GM12878 (cell line): Measurements from ENCODE around the gene PTPRS. TPM values are rescaled to one million over a fixed set of nuclear protein-coding genes. Genes with fewer than 3 reads are reported as not detected.

Experiments used
- ATAC-seq: fragments of 200-7000 bp; cut with Tn5 transposase; 3 replicates; pipeline ENCODE4 v1.9.1; 2020; ENCODE audit warnings: mild to moderate bottlenecking, moderate library complexity
- BruUV-seq: library from RNA; stranded (reverse); fragments of 400-500 nt; replicated peaks from 2 replicates; lab custom pipeline; 2021; lab: Mats Ljungman, UMichigan
- CTCF ChIA-PET: fragments of 300-600 bp; sonication (Branson Sonifier 250); formaldehyde crosslinking; extraction: SDS; loops from one replicate; lab custom pipeline; 2021; ENCODE audit warnings: inconsistent platforms; lab: Yijun Ruan, JAX
- POLR2A ChIA-PET: fragments of 350-600 bp; formaldehyde crosslinking; extraction: SDS; loops from one replicate; lab custom pipeline; 2021; ENCODE audit warnings: inconsistent platforms; lab: Charles Lee
- RAD21 ChIA-PET: fragments of 300-600 bp; sonication (Branson Sonifier 250); formaldehyde crosslinking; loops from one replicate; lab custom pipeline; 2023; ENCODE audit warnings: antibody characterized with exemption; ENCODE audit not compliant: unreplicated experiment; lab: Charles Lee
- SMC1A ChIA-PET: fragments of 300-600 bp; sonication (Branson Sonifier 250); formaldehyde crosslinking; loops from one replicate; lab custom pipeline; 2023; ENCODE audit not compliant: unreplicated experiment, uncharacterized antibody; lab: Charles Lee
- DNase-seq: peaks from one replicate; pipeline ENCODE4 v3.0.0-alpha.2; 2011; ENCODE audit warnings: low read depth, low spot score
- FAIRE-seq: peaks from 3 replicates; lab custom pipeline; 2011; peaks lifted over from hg19 to GRCh38; lab: Jason Lieb, UNC
- H2AFZ ChIP-seq: 2 replicates; pipeline ENCODE4 v1.6.0; 2011; ENCODE audit warnings: low read depth, low read length, control low read depth; ENCODE audit not compliant: control insufficient read depth
- H3K27ac ChIP-seq: 2 replicates; pipeline ENCODE4 v1.5.1; 2011; ENCODE audit warnings: control low read depth; ENCODE audit not compliant: control insufficient read depth, insufficient read depth
- H3K27me3 ChIP-seq, 2 experiments: replicated peaks in 1 of 2; 2 replicates each; pipeline versions ENCODE4 v1.6.0 to v1.6.1; 2011; ENCODE audit warnings: low read length in 1 of 2; ENCODE audit not compliant: control insufficient read depth in 2 of 2, insufficient read depth in 2 of 2
- H3K36me3 ChIP-seq, 2 experiments: 2 replicates each; pipeline ENCODE4 v1.5.1; 2011; ENCODE audit warnings: low read length in 1 of 2; ENCODE audit not compliant: control insufficient read depth in 2 of 2, insufficient read depth in 2 of 2
- H3K4me1 ChIP-seq: 2 replicates; pipeline ENCODE4 v1.6.1; 2011; ENCODE audit warnings: mild to moderate bottlenecking, low read length, moderate library complexity, mixed read lengths; ENCODE audit not compliant: control insufficient read depth, insufficient read depth
- H3K4me2 ChIP-seq: 2 replicates; pipeline ENCODE4 v1.6.0; 2011; ENCODE audit warnings: control low read depth; ENCODE audit not compliant: control insufficient read depth, insufficient read depth
- H3K4me3 ChIP-seq: fragments of 200-600 bp; sonication (generic); 2 replicates; pipeline ENCODE4 v1.5.1; 2016
- H3K79me2 ChIP-seq: 2 replicates; pipeline ENCODE4 v1.6.0; 2011; ENCODE audit warnings: low read length; ENCODE audit not compliant: control insufficient read depth, insufficient read depth
- H3K9ac ChIP-seq: 2 replicates; pipeline ENCODE4 v1.8.0; 2011; ENCODE audit warnings: low read length, control low read depth, mixed read lengths; ENCODE audit not compliant: control insufficient read depth, insufficient read depth
- H3K9me3 ChIP-seq: replicated peaks from 3 replicates; pipeline ENCODE4 v1.5.1; 2011; ENCODE audit warnings: mild to moderate bottlenecking, low read length; ENCODE audit not compliant: control insufficient read depth, insufficient read depth
- H4K20me1 ChIP-seq: 2 replicates; pipeline ENCODE4 v1.6.0; 2011; ENCODE audit not compliant: control insufficient read depth, insufficient read depth
- BHLHE40 ChIP-seq, 2 experiments: fragments of 450-650 bp in 1 of 2; IDR thresholded peaks; 2 replicates each; pipeline ENCODE4 v1.6.1; 2011 to 2017; ENCODE audit warnings: low read depth in 2 of 2, borderline replicate concordance in 1 of 2, improper control_type of control experiment in 1 of 2, low read length in 1 of 2, mild to moderate bottlenecking in 1 of 2
- DPF2 ChIP-seq: fragments of 450-650 bp; IDR thresholded peaks from 2 replicates; pipeline ENCODE4 v1.6.1; 2017; ENCODE audit warnings: mild to moderate bottlenecking
- EZH2 ChIP-seq: IDR thresholded peaks from 2 replicates; pipeline ENCODE4 v1.6.1; 2012; ENCODE audit warnings: low read depth, mild to moderate bottlenecking, control low read depth, inconsistent platforms, low read length, borderline replicate concordance; ENCODE audit not compliant: control insufficient read depth
- IKZF1 ChIP-seq: fragments of 450-650 bp; conservative IDR thresholded peaks from 2 replicates; pipeline ENCODE4 v1.6.1; 2017; ENCODE audit warnings: antibody characterized with exemption, mild to moderate bottlenecking
- IKZF2 ChIP-seq, 2 experiments: fragments of 450-650 bp; IDR thresholded peaks; 2 replicates each; pipeline ENCODE4 v1.6.1; 2017; ENCODE audit warnings: mild to moderate bottlenecking in 2 of 2, moderate library complexity in 2 of 2
- JUND ChIP-seq: IDR thresholded peaks from 2 replicates; pipeline ENCODE4 v1.6.1; 2012; ENCODE audit warnings: low read depth, mild to moderate bottlenecking, low read length, improper control_type of control experiment, moderate library complexity
- RAD51 ChIP-seq: fragments of 450-650 bp; IDR thresholded peaks from 2 replicates; pipeline ENCODE4 v1.6.1; 2016; ENCODE audit warnings: moderate library complexity, mild to moderate bottlenecking, inconsistent platforms
- TCF12 ChIP-seq: IDR thresholded peaks from 2 replicates; pipeline ENCODE4 v1.6.1; 2011; ENCODE audit warnings: low read depth, mild to moderate bottlenecking, low read length
- WGBS: methylation state at CpG from one replicate; pipeline ENCODE4 v1.1.6; 2016; ENCODE audit warnings: low lambda C conversion rate; ENCODE audit not compliant: insufficient replicate concordance, insufficient coverage; ENCODE audit errors: missing lambda C conversion rate; 5-methylcytosine and 5-hydroxymethylcytosine counted together
- in situ Hi-C: fragments of 300-500 bp; cut with MboI; formaldehyde crosslinking; loops from 9 replicates; pipeline ENCODE4 v1.14.3; 2018; ENCODE audit warnings: mixed read lengths
- intact Hi-C: fragments of 100-400 bp; cut with micrococcal nuclease; formaldehyde crosslinking; loops from one replicate; pipeline ENCODE4 v1.14.2; 2022; ENCODE audit not compliant: unreplicated experiment
- polyA plus RNA-seq, 11 experiments: library from polyadenylated mRNA; depleted of rRNA in 4 of 11; unstranded in 6 of 11; stranded (reverse) in 5 of 11; fragments of >200 nt; fragmentation: Nextera tagmentation in 4 of 11; fragmentation: Illumina TruSeq in 1 of 11; extraction: Ambion mirVana in 4 of 11; extraction: Trizol in 1 of 11; gene quantifications; 1 replicate in 1 of 11; 2 replicates in 10 of 11; pipeline versions ENCODE4 v1.2.1 to v1.2.3, GENCODE V29; 2011 to 2016; ENCODE audit warnings: inconsistent platforms in 2 of 11, missing spikeins in 2 of 11, low read depth in 1 of 11
- total RNA-seq, 4 experiments: library from RNA; depleted of rRNA in 3 of 4; stranded (reverse); fragments of >200 nt in 3 of 4; fragmentation: Illumina TruSeq in 1 of 4; extraction: Trizol in 1 of 4; gene quantifications; 2 replicates each; pipeline versions ENCODE4 v1.2.1 to v1.2.3, GENCODE V29; 2013 to 2021
- TF ChIP-seq, protein P1 (sequence below): fragments of 450-650 bp; conservative IDR thresholded peaks from 2 replicates; pipeline ENCODE4 v1.6.1; 2017; ENCODE audit warnings: mild to moderate bottlenecking, moderate library complexity
- TF ChIP-seq, protein P2 (sequence below): IDR thresholded peaks from 2 replicates; pipeline ENCODE4 v1.6.1; 2012; ENCODE audit warnings: low read depth, low read length, improper control_type of control experiment
- TF ChIP-seq, protein P3 (sequence below): fragments of 450-650 bp; IDR thresholded peaks from 2 replicates; pipeline ENCODE4 v1.6.1; 2017; ENCODE audit warnings: antibody characterized with exemption, mild to moderate bottlenecking, moderate library complexity
- TF ChIP-seq, protein P4 (sequence below): fragments of 450-650 bp; IDR thresholded peaks from 2 replicates; pipeline ENCODE4 v1.6.1; 2017; ENCODE audit warnings: low read depth, mild to moderate bottlenecking, moderate library complexity

The PTPRS gene
- total and polyA plus RNA-seq, 10 of the 15 experiments (the other 5 are each of a cell fraction or from before 2014, with no cell fraction given) = 0.09 to 32.1 (median 0.71) TPM

DNA sequence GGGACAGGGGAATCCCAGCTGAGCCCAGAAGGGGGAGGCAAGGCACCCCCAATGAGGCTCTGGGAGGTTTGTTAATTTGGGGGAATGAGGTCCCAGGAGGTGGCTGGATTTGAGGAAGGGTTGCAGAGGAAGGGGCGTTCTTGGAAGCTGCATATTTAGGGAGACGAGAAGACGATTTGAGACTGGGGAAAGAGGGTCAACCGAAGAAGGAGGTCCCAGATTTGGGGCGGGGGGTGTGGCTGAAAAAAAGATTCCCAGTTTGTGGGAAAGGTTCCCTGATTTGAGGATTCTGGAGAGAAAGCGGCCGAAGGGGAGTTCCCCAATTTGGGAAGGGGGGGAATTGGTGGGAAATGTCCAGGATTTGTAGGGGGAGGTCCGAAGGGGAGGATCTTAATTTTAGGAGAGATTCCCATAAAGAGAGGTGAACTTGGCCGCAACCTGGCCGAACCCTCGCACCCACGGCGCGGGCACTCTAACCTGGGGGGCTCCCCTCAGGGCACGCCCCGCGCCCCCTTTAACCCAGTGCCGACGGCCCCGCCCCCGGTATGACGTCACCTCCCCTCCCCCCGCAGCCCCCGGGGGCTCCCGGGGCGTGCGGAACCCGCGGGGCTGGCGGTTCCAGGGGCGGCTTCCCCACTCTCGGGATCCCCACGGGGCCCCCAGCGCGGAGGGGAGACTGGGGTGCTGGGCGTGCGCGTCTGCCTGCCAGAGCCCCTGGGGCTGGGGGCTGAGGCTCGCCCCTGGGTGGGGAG, 1.2 kb downstream of the PTPRS start:
- no peaks in the 10 kb centered on the region for H4K20me1 ChIP-seq
- ChIA-PET CTCF (interaction anchor here (1.2 to 8.6 kb wide), 2 partner anchors 17 to 185 kb away, joined by 3 to 62 read pairs; no protein-coding TSS in a partner anchor), SMC1A (no interaction called here), RAD21 (interaction anchor here (1.1 to 6.8 kb wide), 4 partner anchors 10 to 46 kb away, joined by 4 to 58 read pairs (median 4); no protein-coding TSS in a partner anchor), POLR2A (interaction anchor here (1.3 to 4.2 kb wide), 2 partner anchors 9 to 17 kb away, joined by 4 to 18 read pairs; no protein-coding TSS in a partner anchor)
- no peaks in the 10 kb centered on the region for H3K36me3 ChIP-seq
- peaks cover 16% of the 10 kb centered on the region for H3K4me1 ChIP-seq
- ATAC-seq = peak; percentile 9; the same call in 1 of the 3 replicates
- intact Hi-C loops = loop anchor here (10.0 kb wide), 1 partner anchor 55 kb away; no protein-coding TSS in a partner anchor
- in situ Hi-C loops = no loop called here
- no peak for DNase-seq
- H3K4me2 ChIP-seq = peak overlapping the region; percentile 33; the same call in 1 of the 2 replicates
- BruUV-seq = no TSS peak
- H3K27ac ChIP-seq = no peak overlapping the region
- H2AFZ ChIP-seq = no peak overlapping the region
- FAIRE-seq = no peak
- WGBS = 3% methylated on average over 7 of the region's 39 CpGs
- no peak overlapping the region for H3K9ac ChIP-seq
- H3K9me3 ChIP-seq = no peaks in the 10 kb centered on the region
- H3K4me3 ChIP-seq = no peak overlapping the region
- H3K79me2 ChIP-seq = no peaks in the 10 kb centered on the region
- H3K27me3 ChIP-seq = peaks cover 2 to 9% of the 10 kb centered on the region in 2 experiments; a peak in 2 of 4 replicates
- TF ChIP-seq BHLHE40 (IDR thresholded peaks at IDR 0.05; ENCODE audit: borderline replicate concordance in 1 of 2, low read depth in 2 of 2, low read length in 1 of 2) (no peak), TCF12 (no peak), RAD51 (no peak), JUND (0 out of 2 replicates have a peak, but pooled peaks have one; percentile 24), DPF2 (0 out of 2 replicates have a peak, but pooled peaks have one; percentile 6), IKZF2 (IDR thresholded peaks at IDR 0.05) (0 out of 4 replicates have a peak, but pooled peaks of 1 of the 2 experiments have one; percentile 29), IKZF1 (no peak), EZH2 (no peak)
- TF ChIP-seq, protein P1, sequence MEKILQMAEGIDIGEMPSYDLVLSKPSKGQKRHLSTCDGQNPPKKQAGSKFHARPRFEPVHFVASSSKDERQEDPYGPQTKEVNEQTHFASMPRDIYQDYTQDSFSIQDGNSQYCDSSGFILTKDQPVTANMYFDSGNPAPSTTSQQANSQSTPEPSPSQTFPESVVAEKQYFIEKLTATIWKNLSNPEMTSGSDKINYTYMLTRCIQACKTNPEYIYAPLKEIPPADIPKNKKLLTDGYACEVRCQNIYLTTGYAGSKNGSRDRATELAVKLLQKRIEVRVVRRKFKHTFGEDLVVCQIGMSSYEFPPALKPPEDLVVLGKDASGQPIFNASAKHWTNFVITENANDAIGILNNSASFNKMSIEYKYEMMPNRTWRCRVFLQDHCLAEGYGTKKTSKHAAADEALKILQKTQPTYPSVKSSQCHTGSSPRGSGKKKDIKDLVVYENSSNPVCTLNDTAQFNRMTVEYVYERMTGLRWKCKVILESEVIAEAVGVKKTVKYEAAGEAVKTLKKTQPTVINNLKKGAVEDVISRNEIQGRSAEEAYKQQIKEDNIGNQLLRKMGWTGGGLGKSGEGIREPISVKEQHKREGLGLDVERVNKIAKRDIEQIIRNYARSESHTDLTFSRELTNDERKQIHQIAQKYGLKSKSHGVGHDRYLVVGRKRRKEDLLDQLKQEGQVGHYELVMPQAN = no peak
- TF ChIP-seq, protein P2, sequence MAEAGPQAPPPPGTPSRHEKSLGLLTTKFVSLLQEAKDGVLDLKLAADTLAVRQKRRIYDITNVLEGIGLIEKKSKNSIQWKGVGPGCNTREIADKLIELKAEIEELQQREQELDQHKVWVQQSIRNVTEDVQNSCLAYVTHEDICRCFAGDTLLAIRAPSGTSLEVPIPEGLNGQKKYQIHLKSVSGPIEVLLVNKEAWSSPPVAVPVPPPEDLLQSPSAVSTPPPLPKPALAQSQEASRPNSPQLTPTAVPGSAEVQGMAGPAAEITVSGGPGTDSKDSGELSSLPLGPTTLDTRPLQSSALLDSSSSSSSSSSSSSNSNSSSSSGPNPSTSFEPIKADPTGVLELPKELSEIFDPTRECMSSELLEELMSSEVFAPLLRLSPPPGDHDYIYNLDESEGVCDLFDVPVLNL = no peak
- TF ChIP-seq, protein P3, sequence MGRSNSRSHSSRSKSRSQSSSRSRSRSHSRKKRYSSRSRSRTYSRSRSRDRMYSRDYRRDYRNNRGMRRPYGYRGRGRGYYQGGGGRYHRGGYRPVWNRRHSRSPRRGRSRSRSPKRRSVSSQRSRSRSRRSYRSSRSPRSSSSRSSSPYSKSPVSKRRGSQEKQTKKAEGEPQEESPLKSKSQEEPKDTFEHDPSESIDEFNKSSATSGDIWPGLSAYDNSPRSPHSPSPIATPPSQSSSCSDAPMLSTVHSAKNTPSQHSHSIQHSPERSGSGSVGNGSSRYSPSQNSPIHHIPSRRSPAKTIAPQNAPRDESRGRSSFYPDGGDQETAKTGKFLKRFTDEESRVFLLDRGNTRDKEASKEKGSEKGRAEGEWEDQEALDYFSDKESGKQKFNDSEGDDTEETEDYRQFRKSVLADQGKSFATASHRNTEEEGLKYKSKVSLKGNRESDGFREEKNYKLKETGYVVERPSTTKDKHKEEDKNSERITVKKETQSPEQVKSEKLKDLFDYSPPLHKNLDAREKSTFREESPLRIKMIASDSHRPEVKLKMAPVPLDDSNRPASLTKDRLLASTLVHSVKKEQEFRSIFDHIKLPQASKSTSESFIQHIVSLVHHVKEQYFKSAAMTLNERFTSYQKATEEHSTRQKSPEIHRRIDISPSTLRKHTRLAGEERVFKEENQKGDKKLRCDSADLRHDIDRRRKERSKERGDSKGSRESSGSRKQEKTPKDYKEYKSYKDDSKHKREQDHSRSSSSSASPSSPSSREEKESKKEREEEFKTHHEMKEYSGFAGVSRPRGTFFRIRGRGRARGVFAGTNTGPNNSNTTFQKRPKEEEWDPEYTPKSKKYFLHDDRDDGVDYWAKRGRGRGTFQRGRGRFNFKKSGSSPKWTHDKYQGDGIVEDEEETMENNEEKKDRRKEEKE = no peak
- TF ChIP-seq, protein P4, sequence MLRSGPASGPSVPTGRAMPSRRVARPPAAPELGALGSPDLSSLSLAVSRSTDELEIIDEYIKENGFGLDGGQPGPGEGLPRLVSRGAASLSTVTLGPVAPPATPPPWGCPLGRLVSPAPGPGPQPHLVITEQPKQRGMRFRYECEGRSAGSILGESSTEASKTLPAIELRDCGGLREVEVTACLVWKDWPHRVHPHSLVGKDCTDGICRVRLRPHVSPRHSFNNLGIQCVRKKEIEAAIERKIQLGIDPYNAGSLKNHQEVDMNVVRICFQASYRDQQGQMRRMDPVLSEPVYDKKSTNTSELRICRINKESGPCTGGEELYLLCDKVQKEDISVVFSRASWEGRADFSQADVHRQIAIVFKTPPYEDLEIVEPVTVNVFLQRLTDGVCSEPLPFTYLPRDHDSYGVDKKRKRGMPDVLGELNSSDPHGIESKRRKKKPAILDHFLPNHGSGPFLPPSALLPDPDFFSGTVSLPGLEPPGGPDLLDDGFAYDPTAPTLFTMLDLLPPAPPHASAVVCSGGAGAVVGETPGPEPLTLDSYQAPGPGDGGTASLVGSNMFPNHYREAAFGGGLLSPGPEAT = 0 out of 2 replicates have a peak, but pooled peaks have one; percentile 16
